Astrocyte (in vitro differentiated cells and primary cell): Measurements from ENCODE around the gene ROR1.

ENCODE experiments used
- EZH2 ChIP-seq: IDR thresholded peaks from 2 replicates; pipeline ENCODE4 v1.6.1; 2012; ENCODE audit warnings: mild to moderate bottlenecking, low read length, inconsistent platforms; ENCODE audit not compliant: insufficient read depth
- TF ChIP-seq, protein P1 (sequence below): IDR thresholded peaks from 2 replicates; pipeline ENCODE4 v1.5.1; 2011; ENCODE audit warnings: low read depth, mild to moderate bottlenecking, inconsistent platforms, low read length, moderate library complexity; ENCODE audit not compliant: insufficient read depth

DNA sequence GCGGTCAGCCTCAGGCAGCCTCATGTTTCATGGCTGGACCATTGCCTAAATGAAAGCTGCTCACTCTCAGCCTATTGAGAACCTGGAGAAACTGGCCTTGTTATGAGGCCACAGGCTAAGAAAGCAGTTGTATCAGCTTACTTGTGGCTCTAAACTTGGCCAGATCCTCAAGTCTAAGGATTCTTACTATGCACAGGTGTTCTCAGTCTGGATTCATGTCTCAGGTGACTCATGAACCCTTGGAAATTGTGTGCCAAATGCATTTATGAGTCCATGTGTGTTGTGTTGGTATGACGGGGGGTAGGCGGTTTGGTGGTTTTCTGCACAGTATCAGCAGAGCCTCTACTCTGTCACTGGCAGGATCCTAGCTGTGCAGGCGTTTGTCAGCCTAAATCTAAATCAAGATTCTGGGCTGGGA, 90.4 kb downstream of the ROR1 start:
- TF ChIP-seq, protein P1, sequence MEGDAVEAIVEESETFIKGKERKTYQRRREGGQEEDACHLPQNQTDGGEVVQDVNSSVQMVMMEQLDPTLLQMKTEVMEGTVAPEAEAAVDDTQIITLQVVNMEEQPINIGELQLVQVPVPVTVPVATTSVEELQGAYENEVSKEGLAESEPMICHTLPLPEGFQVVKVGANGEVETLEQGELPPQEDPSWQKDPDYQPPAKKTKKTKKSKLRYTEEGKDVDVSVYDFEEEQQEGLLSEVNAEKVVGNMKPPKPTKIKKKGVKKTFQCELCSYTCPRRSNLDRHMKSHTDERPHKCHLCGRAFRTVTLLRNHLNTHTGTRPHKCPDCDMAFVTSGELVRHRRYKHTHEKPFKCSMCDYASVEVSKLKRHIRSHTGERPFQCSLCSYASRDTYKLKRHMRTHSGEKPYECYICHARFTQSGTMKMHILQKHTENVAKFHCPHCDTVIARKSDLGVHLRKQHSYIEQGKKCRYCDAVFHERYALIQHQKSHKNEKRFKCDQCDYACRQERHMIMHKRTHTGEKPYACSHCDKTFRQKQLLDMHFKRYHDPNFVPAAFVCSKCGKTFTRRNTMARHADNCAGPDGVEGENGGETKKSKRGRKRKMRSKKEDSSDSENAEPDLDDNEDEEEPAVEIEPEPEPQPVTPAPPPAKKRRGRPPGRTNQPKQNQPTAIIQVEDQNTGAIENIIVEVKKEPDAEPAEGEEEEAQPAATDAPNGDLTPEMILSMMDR, result no peak
- TF ChIP-seq EZH2, result no peak
